Omental fat pad (tissue), 4 donors: ENCODE measurements around the gene ESRRA. TPM values are rescaled to one million over a fixed set of nuclear protein-coding genes. Genes with fewer than 3 reads are reported as not detected.
A peak's percentile ranks its signal among the peaks of the same experiment; 100 is the strongest.
"Not testable (repeated sequence)": the region's sequence is repeated elsewhere in the genome, so short reads cannot be mapped to it uniquely, and the experiment has no call there.

Source experiments
- ATAC-seq: fragments of 150-250 bp; one replicate; pipeline ENCODE4 v1.9.1; 2016; ENCODE audit warnings: mild to moderate bottlenecking, moderate library complexity; ENCODE audit not compliant: low FRiP score
- DNase-seq: peaks from one replicate; pipeline ENCODE4 v3.0.0-alpha.2; 2019; ENCODE audit warnings: low spot score
- total RNA-seq, 4 donors: library from RNA; depleted of rRNA; stranded (reverse); fragments of >200 nt; gene quantifications; one replicate each; pipeline ENCODE4 v1.1.0, GENCODE V29; 2016
- TF ChIP-seq, protein P1 (sequence below), 3 donors: fragments of 450-650 bp; IDR thresholded peaks; one replicate each; pipeline ENCODE4 v1.5.1; 2016 to 2017; ENCODE audit warnings: antibody characterized with exemption in 3 of 3, mild to moderate bottlenecking in 3 of 3, moderate library complexity in 2 of 3

ESRRA gene
- total RNA-seq, 4 donors from 2014 or later, result 32.1 to 50.8 (median 44.6) TPM

DNA sequence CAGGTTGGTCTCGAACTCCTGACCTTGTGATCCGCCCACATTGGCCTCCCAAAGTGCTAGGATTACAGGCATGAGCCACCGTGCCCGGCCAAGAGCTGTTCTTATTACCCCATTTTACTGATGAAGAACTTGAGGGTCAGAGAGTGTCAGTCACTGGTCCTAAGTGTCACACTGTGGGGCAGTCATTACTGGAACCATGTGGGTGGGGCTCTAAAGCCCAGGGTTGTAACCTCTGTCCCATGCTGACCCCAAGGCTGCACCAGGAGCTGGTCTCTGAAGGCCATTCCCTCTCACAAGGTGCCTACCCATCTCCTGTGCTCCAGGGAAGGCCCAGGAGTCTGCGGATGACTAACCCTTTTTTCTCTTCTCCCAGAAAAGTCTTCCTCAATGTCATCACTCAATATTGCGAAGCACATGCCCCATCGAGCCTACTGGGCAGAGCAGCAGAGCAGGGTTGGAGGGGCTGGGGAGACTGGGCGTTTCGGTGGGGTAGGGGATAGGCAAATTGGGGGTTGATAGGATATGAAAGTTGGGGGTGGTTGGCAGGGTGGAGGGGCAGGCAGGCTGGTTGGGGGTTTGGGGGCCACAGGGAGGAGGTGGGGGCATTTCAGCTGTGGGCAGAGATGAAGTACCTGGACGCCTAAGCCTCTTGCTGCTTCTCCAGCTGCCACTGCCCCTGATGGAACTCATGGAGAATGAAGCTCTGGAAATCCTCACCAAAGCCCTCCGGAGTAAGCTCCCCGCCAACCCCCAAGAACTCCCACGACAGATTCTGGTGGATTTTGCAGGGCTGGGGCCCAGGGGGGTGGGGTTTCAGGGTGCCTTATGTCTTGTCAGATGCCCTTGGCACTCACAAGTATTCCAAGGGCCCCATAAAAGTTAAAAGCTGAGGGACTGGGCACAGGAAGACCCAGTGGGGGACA is 2.0 kb upstream of the ESRRA start:
- no peak for ATAC-seq
- TF ChIP-seq, protein P1, sequence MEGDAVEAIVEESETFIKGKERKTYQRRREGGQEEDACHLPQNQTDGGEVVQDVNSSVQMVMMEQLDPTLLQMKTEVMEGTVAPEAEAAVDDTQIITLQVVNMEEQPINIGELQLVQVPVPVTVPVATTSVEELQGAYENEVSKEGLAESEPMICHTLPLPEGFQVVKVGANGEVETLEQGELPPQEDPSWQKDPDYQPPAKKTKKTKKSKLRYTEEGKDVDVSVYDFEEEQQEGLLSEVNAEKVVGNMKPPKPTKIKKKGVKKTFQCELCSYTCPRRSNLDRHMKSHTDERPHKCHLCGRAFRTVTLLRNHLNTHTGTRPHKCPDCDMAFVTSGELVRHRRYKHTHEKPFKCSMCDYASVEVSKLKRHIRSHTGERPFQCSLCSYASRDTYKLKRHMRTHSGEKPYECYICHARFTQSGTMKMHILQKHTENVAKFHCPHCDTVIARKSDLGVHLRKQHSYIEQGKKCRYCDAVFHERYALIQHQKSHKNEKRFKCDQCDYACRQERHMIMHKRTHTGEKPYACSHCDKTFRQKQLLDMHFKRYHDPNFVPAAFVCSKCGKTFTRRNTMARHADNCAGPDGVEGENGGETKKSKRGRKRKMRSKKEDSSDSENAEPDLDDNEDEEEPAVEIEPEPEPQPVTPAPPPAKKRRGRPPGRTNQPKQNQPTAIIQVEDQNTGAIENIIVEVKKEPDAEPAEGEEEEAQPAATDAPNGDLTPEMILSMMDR (IDR thresholded peaks at IDR 0.05), result no peak
- no peak for DNase-seq

DNA sequence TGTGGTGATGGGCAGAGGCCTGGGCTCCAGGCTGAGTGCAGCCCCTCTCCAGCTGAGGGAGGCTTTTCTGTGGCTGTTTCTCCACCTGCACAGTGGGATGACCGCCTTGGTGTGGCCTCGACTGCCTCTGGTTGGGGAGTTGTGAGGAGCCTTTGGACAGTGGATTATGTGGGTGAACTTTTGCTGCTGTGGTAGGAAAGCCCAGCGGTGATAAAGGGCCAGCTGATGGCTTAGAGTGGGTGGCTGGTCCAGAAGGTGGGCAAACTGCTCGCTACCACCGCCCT is 1.4 kb upstream of the ESRRA start:
- TF ChIP-seq, protein P1 (IDR thresholded peaks at IDR 0.05), result no peak
- no peak for DNase-seq
- ATAC-seq, result no peak

DNA sequence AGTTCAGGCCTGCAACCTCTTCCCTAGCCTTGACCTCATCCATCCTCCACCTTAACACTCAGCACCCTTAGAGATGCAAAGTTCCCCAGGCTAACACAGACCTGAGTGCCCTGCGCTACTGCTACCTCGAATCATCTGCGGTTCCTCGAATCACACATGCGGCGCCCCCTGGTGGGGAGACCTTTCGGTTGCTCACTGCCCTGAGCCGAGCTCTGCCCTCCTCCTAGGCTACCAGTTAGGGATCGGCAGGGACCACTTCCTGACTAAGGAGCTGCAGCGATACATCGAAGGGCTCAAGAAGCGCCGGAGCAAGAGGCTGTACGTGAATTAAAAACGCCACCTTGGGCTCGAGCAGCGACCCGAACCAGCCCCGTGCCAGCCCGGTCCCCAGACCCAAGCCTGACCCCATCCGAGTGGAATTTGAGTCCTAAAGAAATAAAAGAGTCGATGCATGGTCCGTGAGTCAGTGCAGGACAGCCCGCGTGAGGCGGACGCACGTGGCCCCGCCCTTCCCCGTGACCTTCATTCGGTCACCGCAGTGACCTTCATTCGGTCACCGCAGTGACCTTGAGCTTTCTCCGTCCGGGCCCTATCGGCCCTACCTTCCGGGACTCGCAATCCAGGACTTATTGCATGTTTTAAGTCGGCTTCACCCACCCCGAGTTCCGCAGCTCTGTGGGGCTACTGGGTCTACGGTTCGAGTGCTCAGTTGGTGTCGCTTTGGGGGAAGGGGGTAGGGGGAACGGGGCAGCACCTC is 830 bp upstream of the ESRRA start:
- TF ChIP-seq, protein P1 (IDR thresholded peaks at IDR 0.05), result peak in 2 of 3 donors; percentile 71

DNA sequence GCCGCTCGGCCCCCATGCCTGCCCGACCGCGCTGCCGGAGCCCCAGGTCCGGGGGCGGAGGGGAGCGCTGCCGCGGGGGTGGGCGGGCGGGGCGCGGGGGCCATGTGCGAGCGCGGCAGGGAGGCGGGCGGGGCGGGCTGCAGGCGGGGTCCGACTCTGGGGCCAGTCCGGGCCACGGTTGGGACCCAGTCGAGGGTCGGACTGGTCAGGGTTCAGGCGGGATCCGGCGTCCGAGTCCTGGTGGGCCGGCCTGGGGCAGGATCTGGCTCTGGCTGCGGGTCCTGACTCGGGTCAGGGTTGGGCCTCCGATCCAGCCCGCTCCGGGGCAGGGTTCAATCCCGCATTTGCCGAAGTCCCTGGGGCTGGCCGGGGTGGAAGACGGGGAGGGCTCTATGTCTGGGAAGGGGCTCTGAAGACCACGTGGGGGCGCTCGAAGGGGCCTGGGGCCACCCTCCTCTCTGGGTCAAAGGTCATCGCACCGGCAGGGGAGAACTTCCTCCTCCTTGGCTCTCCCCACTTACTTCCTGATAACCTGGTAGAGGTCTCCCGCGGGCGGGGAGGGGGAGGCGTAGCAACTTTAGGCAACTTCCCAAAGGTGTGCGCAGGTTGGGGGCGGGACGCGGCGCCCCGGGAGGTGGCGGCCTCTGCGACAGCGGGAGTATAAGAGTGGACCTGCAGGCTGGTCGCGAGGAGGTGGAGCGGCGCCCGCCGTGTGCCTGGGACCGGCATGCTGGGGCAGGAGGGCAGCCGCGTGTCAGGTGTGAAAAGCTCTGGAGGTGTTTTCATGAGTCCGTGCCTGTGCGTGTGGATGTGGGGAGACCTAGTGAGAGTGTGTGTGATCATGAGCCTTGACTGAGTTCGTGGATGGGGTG is 603 bp downstream of the ESRRA start:
- DNase-seq (no peak), ATAC-seq (peak; percentile 4)

More for the DNA sequence above, 830 bp upstream of the ESRRA start:
- peak; percentile 38 for ATAC-seq
- peak; percentile 99 for DNase-seq

DNA sequence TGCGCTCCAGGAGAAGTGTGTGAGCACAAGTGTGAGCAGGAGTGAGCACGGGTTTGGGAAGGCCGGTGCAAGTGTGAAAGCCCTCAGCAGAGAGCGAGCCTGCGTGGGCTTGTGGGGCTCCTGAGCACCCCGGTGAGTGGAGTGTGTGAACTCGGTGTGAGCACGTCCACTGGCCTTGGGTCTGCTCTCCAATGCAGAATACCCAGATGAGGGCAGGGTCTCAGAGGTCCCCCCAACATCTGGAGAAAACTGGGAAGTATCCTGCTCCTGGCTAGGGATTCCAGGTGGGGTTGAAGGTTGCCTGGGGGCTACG is 1.2 kb downstream of the ESRRA start:
- DNase-seq, result no peak
- no peak for ATAC-seq
- TF ChIP-seq, protein P1 (IDR thresholded peaks at IDR 0.05), result no peak

More for the DNA sequence above, 603 bp downstream of the ESRRA start:
- TF ChIP-seq, protein P1 (IDR thresholded peaks at IDR 0.05), result no peak

DNA sequence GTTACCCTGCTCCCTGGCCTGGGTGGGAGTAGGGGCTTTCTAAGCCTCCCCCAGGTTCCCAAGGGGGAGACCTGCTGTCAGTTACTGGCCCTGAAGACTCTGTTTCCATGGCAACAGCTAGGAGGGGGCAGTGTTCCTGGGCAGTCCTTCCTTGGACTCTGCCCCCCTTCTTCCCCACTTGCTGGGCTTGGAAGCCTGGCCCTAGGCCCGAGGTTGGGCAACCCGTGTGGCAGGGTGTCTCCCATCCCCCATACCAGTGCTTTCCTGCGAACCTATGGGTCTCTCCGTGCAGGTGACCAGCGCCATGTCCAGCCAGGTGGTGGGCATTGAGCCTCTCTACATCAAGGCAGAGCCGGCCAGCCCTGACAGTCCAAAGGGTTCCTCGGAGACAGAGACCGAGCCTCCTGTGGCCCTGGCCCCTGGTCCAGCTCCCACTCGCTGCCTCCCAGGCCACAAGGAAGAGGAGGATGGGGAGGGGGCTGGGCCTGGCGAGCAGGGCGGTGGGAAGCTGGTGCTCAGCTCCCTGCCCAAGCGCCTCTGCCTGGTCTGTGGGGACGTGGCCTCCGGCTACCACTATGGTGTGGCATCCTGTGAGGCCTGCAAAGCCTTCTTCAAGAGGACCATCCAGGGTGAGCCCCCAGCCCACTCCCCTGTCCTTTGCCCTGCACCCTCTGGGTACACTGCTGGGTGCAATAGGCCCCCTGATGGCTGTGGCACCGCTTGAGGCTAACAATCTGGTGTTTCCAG is 1.7 kb downstream of the ESRRA start:
- ATAC-seq, result no peak
- TF ChIP-seq, protein P1 (IDR thresholded peaks at IDR 0.05), result no peak

DNA sequence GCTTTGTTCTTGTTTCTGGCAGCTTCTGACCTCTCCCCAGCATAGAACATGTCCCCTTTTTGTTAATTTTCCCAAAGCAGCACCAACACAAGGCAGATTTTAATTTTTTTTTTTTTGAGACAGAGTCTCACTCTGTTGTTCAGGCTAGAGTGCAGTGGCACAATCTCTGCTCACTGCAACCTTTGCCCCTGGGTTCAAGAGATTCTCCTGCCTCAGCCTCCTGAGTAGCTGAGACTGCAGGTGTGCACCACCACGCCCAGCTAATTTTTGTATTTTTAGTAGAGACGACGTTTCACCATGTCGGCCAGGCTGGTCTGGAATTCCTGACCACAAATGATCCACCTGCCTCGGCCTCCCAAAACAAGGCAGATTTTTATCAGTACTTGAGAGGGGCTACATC is 2.5 kb downstream of the ESRRA start:
- DNase-seq, ATAC-seq: not testable (repeated sequence)

More for the DNA sequence above, 1.7 kb downstream of the ESRRA start:
- no peak for DNase-seq
